GM12878 (cell line): ENCODE results near the gene FNDC3B. TPM values are rescaled to one million over a fixed set of nuclear protein-coding genes. Genes with fewer than 3 reads are reported as not detected.

Experiments used
- ATAC-seq: fragments of 200-7000 bp; cut with Tn5 transposase; 3 replicates; pipeline ENCODE4 v1.9.1; 2020; ENCODE audit warnings: mild to moderate bottlenecking, moderate library complexity
- BruUV-seq: library from RNA; stranded (reverse); fragments of 400-500 nt; replicated peaks from 2 replicates; lab custom pipeline; 2021; lab: Mats Ljungman, UMichigan
- CTCF ChIA-PET: fragments of 300-600 bp; sonication (Branson Sonifier 250); formaldehyde crosslinking; extraction: SDS; loops from one replicate; lab custom pipeline; 2021; ENCODE audit warnings: inconsistent platforms; lab: Yijun Ruan, JAX
- POLR2A ChIA-PET: fragments of 350-600 bp; formaldehyde crosslinking; extraction: SDS; loops from one replicate; lab custom pipeline; 2021; ENCODE audit warnings: inconsistent platforms; lab: Charles Lee
- RAD21 ChIA-PET: fragments of 300-600 bp; sonication (Branson Sonifier 250); formaldehyde crosslinking; loops from one replicate; lab custom pipeline; 2023; ENCODE audit warnings: antibody characterized with exemption; ENCODE audit not compliant: unreplicated experiment; lab: Charles Lee
- SMC1A ChIA-PET: fragments of 300-600 bp; sonication (Branson Sonifier 250); formaldehyde crosslinking; loops from one replicate; lab custom pipeline; 2023; ENCODE audit not compliant: unreplicated experiment, uncharacterized antibody; lab: Charles Lee
- DNase-seq: peaks from one replicate; pipeline ENCODE4 v3.0.0-alpha.2; 2011; ENCODE audit warnings: low read depth, low spot score
- FAIRE-seq: peaks from 3 replicates; lab custom pipeline; 2011; peaks lifted over from hg19 to GRCh38; lab: Jason Lieb, UNC
- H2AFZ ChIP-seq: 2 replicates; pipeline ENCODE4 v1.6.0; 2011; ENCODE audit warnings: low read depth, low read length, control low read depth; ENCODE audit not compliant: control insufficient read depth
- H3K27ac ChIP-seq: 2 replicates; pipeline ENCODE4 v1.5.1; 2011; ENCODE audit warnings: control low read depth; ENCODE audit not compliant: control insufficient read depth, insufficient read depth
- H3K27me3 ChIP-seq, 2 experiments: replicated peaks in 1 of 2; 2 replicates each; pipeline versions ENCODE4 v1.6.0 to v1.6.1; 2011; ENCODE audit warnings: low read length in 1 of 2; ENCODE audit not compliant: control insufficient read depth in 2 of 2, insufficient read depth in 2 of 2
- H3K36me3 ChIP-seq, 2 experiments: 2 replicates each; pipeline ENCODE4 v1.5.1; 2011; ENCODE audit warnings: low read length in 1 of 2; ENCODE audit not compliant: control insufficient read depth in 2 of 2, insufficient read depth in 2 of 2
- H3K4me1 ChIP-seq: 2 replicates; pipeline ENCODE4 v1.6.1; 2011; ENCODE audit warnings: mild to moderate bottlenecking, low read length, moderate library complexity, mixed read lengths; ENCODE audit not compliant: control insufficient read depth, insufficient read depth
- H3K4me2 ChIP-seq: 2 replicates; pipeline ENCODE4 v1.6.0; 2011; ENCODE audit warnings: control low read depth; ENCODE audit not compliant: control insufficient read depth, insufficient read depth
- H3K4me3 ChIP-seq: fragments of 200-600 bp; sonication (generic); 2 replicates; pipeline ENCODE4 v1.5.1; 2016
- H3K79me2 ChIP-seq: 2 replicates; pipeline ENCODE4 v1.6.0; 2011; ENCODE audit warnings: low read length; ENCODE audit not compliant: control insufficient read depth, insufficient read depth
- H3K9ac ChIP-seq: 2 replicates; pipeline ENCODE4 v1.8.0; 2011; ENCODE audit warnings: low read length, control low read depth, mixed read lengths; ENCODE audit not compliant: control insufficient read depth, insufficient read depth
- H3K9me3 ChIP-seq: replicated peaks from 3 replicates; pipeline ENCODE4 v1.5.1; 2011; ENCODE audit warnings: mild to moderate bottlenecking, low read length; ENCODE audit not compliant: control insufficient read depth, insufficient read depth
- H4K20me1 ChIP-seq: 2 replicates; pipeline ENCODE4 v1.6.0; 2011; ENCODE audit not compliant: control insufficient read depth, insufficient read depth
- PML ChIP-seq: IDR thresholded peaks from 2 replicates; pipeline ENCODE4 v1.6.1; 2012; ENCODE audit warnings: low read length, inconsistent platforms
- RCOR1 ChIP-seq: conservative IDR thresholded peaks from 2 replicates; pipeline ENCODE4 v1.6.1; 2012; ENCODE audit warnings: low read depth, low read length, improper control_type of control experiment
- WGBS: methylation state at CpG from one replicate; pipeline ENCODE4 v1.1.6; 2016; ENCODE audit warnings: low lambda C conversion rate; ENCODE audit not compliant: insufficient replicate concordance, insufficient coverage; ENCODE audit errors: missing lambda C conversion rate; 5-methylcytosine and 5-hydroxymethylcytosine counted together
- in situ Hi-C: fragments of 300-500 bp; cut with MboI; formaldehyde crosslinking; loops from 9 replicates; pipeline ENCODE4 v1.14.3; 2018; ENCODE audit warnings: mixed read lengths
- intact Hi-C: fragments of 100-400 bp; cut with micrococcal nuclease; formaldehyde crosslinking; loops from one replicate; pipeline ENCODE4 v1.14.2; 2022; ENCODE audit not compliant: unreplicated experiment
- polyA plus RNA-seq, 11 experiments: library from polyadenylated mRNA; depleted of rRNA in 4 of 11; unstranded in 6 of 11; stranded (reverse) in 5 of 11; fragments of >200 nt; fragmentation: Nextera tagmentation in 4 of 11; fragmentation: Illumina TruSeq in 1 of 11; extraction: Ambion mirVana in 4 of 11; extraction: Trizol in 1 of 11; gene quantifications; 1 replicate in 1 of 11; 2 replicates in 10 of 11; pipeline versions ENCODE4 v1.2.1 to v1.2.3, GENCODE V29; 2011 to 2016; ENCODE audit warnings: inconsistent platforms in 2 of 11, missing spikeins in 2 of 11, low read depth in 1 of 11
- total RNA-seq, 4 experiments: library from RNA; depleted of rRNA in 3 of 4; stranded (reverse); fragments of >200 nt in 3 of 4; fragmentation: Illumina TruSeq in 1 of 4; extraction: Trizol in 1 of 4; gene quantifications; 2 replicates each; pipeline versions ENCODE4 v1.2.1 to v1.2.3, GENCODE V29; 2013 to 2021
- TF ChIP-seq, protein P1 (sequence below): fragments of 450-650 bp; IDR thresholded peaks from 2 replicates; pipeline ENCODE4 v1.6.1; 2018; ENCODE audit warnings: borderline replicate concordance, mild to moderate bottlenecking; ENCODE audit not compliant: partially characterized antibody

The FNDC3B gene
- total and polyA plus RNA-seq, 10 of the 15 experiments (the other 5 are each of a cell fraction or from before 2014, with no cell fraction given), result 7.9 to 35.0 (median 18.5) TPM

DNA sequence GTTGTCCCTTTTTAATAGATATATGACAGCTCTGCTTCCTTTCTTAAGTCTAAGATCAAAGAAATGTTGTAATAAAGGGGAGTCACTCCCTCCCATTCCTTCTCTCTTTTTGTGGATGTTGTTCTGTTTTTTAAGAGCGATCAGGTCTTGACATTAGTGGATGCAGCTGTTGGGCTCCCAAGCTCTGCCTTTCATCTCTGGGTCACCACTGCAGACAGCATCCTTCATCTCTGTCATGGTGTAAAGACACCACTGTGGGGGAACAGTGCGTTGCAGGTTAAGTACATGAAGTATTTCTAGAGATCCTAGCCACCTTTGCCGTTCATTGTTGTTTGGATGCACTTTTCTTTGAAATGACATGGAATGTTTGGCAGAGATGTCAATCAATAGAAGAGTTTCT, 17.7 kb downstream of the FNDC3B start (continued):
- TF ChIP-seq, protein P1, sequence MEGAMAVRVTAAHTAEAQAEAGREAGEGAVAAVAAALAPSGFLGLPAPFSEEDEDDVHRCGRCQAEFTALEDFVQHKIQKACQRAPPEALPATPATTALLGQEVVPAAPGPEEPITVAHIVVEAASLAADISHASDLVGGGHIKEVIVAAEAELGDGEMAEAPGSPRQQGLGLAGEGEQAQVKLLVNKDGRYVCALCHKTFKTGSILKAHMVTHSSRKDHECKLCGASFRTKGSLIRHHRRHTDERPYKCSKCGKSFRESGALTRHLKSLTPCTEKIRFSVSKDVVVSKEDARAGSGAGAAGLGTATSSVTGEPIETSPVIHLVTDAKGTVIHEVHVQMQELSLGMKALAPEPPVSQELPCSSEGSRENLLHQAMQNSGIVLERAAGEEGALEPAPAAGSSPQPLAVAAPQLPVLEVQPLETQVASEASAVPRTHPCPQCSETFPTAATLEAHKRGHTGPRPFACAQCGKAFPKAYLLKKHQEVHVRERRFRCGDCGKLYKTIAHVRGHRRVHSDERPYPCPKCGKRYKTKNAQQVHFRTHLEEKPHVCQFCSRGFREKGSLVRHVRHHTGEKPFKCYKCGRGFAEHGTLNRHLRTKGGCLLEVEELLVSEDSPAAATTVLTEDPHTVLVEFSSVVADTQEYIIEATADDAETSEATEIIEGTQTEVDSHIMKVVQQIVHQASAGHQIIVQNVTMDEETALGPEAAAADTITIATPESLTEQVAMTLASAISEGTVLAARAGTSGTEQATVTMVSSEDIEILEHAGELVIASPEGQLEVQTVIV, result no peak
- TF ChIP-seq PML, result no peak

DNA sequence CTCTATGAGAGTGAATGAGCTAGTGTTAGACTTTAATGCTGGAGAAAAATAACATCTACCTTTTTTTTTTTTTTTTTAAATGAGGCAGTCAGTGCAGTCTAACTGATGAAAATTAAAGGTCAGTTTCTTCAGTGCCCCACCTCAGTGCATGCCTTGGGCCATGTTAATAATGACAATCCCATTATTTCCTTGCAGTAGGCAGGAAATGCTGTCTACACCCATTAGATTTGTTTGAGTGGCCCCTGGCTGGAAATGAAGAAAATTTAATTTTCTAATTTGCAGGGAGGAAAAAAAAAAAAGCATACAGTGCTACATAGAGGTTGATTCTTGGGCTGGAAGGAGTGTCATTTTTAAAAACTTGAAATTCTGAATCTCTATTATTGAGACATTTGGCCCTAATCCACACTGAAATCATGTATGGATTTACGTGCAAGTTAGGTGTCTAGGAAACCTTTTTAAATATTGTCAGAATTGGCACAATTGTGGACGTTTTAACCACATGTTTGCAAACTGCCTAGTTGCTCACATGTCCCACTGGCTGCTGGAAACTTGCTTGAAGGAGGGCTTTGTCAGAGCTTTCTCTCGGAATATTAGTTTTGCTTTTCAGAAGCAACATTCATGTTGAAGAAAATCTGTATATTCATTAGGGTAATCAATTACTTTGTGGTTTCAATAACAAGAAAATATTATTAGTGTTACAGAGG, 18.4 kb downstream of the FNDC3B start:
- H3K4me2 ChIP-seq, result no peak overlapping the region
- SMC1A ChIA-PET, result interaction anchor here (0.6 to 1.8 kb wide), 13 partner anchors 8 to 284 kb away, joined by 3 to 6 read pairs (median 4); no protein-coding TSS in a partner anchor
- RAD21 ChIA-PET, result interaction anchor here (1.0 to 3.2 kb wide), 6 partner anchors 13 to 77 kb away, joined by 3 to 12 read pairs (median 6); no protein-coding TSS in a partner anchor
- H3K79me2 ChIP-seq, result peaks cover 66% of the 10 kb centered on the region
- H3K36me3 ChIP-seq, result peaks cover 4 to 6% of the 10 kb centered on the region in 2 experiments
- no peak overlapping the region for H2AFZ ChIP-seq
- intact Hi-C loops (no loop called here), in situ Hi-C loops (no loop called here)
- H3K27ac ChIP-seq, result no peak overlapping the region
- BruUV-seq, result no TSS peak
- no peaks in the 10 kb centered on the region for H3K27me3 ChIP-seq
- DNase-seq, result no peak
- CTCF ChIA-PET, result interaction anchor here (0.6 to 1.6 kb wide), 3 partner anchors 12 to 29 kb away, joined by 3 read pairs; no protein-coding TSS in a partner anchor
- H3K4me1 ChIP-seq, result peaks cover 20% of the 10 kb centered on the region
- no peak for FAIRE-seq
- no peaks in the 10 kb centered on the region for H3K9me3 ChIP-seq
- no peak overlapping the region for H3K9ac ChIP-seq
- POLR2A ChIA-PET, result interaction anchor here (1.3 to 1.9 kb wide), 4 partner anchors 9 to 50 kb away, joined by 3 to 8 read pairs (median 6); no protein-coding TSS in a partner anchor
- no peak for ATAC-seq
- H4K20me1 ChIP-seq, result no peaks in the 10 kb centered on the region
- TF ChIP-seq RCOR1, result no peak
- TF ChIP-seq, all 136 proteins: peak for 0
- H3K4me3 ChIP-seq, result no peak overlapping the region
- 59% methylated on average over 3 of the region's 3 CpGs for WGBS
